ENCODE data around the gene APAF1.

- TF ChIP-seq CTCF (IDR thresholded peaks at IDR 0.05; ENCODE audit: low read length) (no peak), EZH2 (IDR thresholded peaks at IDR 0.05; ENCODE audit: borderline replicate concordance, low read length) (no peak)
Observed at GRCh38 chr12:98669751-98670150, 24.7 kb downstream of the APAF1 start.
